Caco-2 (cell line): ENCODE measurements around the gene MAPK11. TPM values are rescaled to one million over a fixed set of nuclear protein-coding genes. Genes with fewer than 3 reads are reported as not detected.

Source experiments
- BruUV-seq: library from RNA; stranded (reverse); fragments of 400-500 nt; replicated peaks from 2 replicates; lab custom pipeline; 2021; lab: Mats Ljungman, UMichigan
- CTCF ChIA-PET: fragments of 300-600 bp; sonication (Branson Sonifier 250); formaldehyde crosslinking; loops from one replicate; lab custom pipeline; 2022; ENCODE audit warnings: antibody characterized with exemption; lab: Charles Lee
- POLR2A ChIA-PET: fragments of 300-600 bp; sonication (Branson Sonifier 250); formaldehyde crosslinking; loops from one replicate; lab custom pipeline; 2022; ENCODE audit warnings: antibody characterized with exemption; lab: Charles Lee
- DNase-seq, 2 experiments: peaks; one replicate each; pipeline versions ENCODE4 v3.0.0 to v3.0.0-alpha.2; 2020 to 2022
- H3K27me3 ChIP-seq: replicated peaks from 2 replicates; pipeline ENCODE4 v1.6.0; 2011; ENCODE audit warnings: low read length; ENCODE audit not compliant: control insufficient read depth, insufficient read depth
- H3K36me3 ChIP-seq: 2 replicates; pipeline ENCODE4 v1.5.1; 2011; ENCODE audit warnings: low read length; ENCODE audit not compliant: control insufficient read depth, insufficient read depth
- H3K4me1 ChIP-seq: fragments of 250-450 bp; sonication (Bioruptor Pico); 2 replicates; pipeline ENCODE4 v1.5.1; 2020; ENCODE audit warnings: mild to moderate bottlenecking
- H3K4me3 ChIP-seq: 2 replicates; pipeline ENCODE4 v1.5.1; 2011; ENCODE audit warnings: low read depth, mild to moderate bottlenecking, control low read depth, low read length
- H3K9me3 ChIP-seq: fragments of 250-450 bp; sonication (Bioruptor Pico); 2 replicates; pipeline ENCODE4 v1.5.1; 2020; ENCODE audit warnings: mild to moderate bottlenecking, moderate library complexity
- H3K27ac Mint-ChIP-seq: one replicate; pipeline ENCODE4 v1.8.0; 2022; ENCODE audit warnings: mixed read lengths; ENCODE audit not compliant: unreplicated experiment
- H3K27me3 Mint-ChIP-seq: one replicate; pipeline ENCODE4 v1.8.0; 2022; ENCODE audit warnings: mixed read lengths; ENCODE audit not compliant: insufficient read depth, unreplicated experiment
- H3K36me3 Mint-ChIP-seq: one replicate; pipeline ENCODE4 v1.8.0; 2022; ENCODE audit warnings: mild to moderate bottlenecking, mixed read lengths; ENCODE audit not compliant: insufficient read depth, unreplicated experiment
- H3K4me1 Mint-ChIP-seq: one replicate; pipeline ENCODE4 v1.8.0; 2022; ENCODE audit warnings: low read depth, mixed read lengths; ENCODE audit not compliant: unreplicated experiment
- H3K4me3 Mint-ChIP-seq: one replicate; pipeline ENCODE4 v1.8.0; 2022; ENCODE audit warnings: mild to moderate bottlenecking, moderate library complexity, mixed read lengths; ENCODE audit not compliant: unreplicated experiment
- H3K9me3 Mint-ChIP-seq: one replicate; pipeline ENCODE4 v1.8.0; 2022; ENCODE audit warnings: mixed read lengths; ENCODE audit not compliant: unreplicated experiment
- intact Hi-C: fragments of 100-400 bp; cut with micrococcal nuclease; formaldehyde crosslinking; loops from one replicate; pipeline ENCODE4 v1.10.0; 2022; ENCODE audit not compliant: unreplicated experiment
- total RNA-seq: library from RNA; stranded (reverse); gene quantifications from 2 replicates; pipeline ENCODE4 v1.2.3, GENCODE V29; 2022
- TF ChIP-seq, protein P1 (sequence below), 2 experiments: fragments of 200-600 bp in 1 of 2; IDR thresholded peaks; 1 replicate in 1 of 2; 2 replicates in 1 of 2; pipeline versions ENCODE4 v1.5.1 to v1.8.0; 2011 to 2022; ENCODE audit warnings: antibody characterized with exemption in 1 of 2, control low read depth in 1 of 2, inconsistent platforms in 1 of 2, low read depth in 1 of 2, low read length in 1 of 2, mild to moderate bottlenecking in 1 of 2, moderate library complexity in 1 of 2; ENCODE audit not compliant: insufficient read depth in 1 of 2, severe bottlenecking in 1 of 2, unreplicated experiment in 1 of 2

Gene MAPK11
- total RNA-seq, 1 experiment from 2014 or later = 1.3 TPM

GRCh38 chr22:50232481-50233151 lies 37.6 kb downstream of the MAPK11 start:
- no TSS peak for BruUV-seq
- intact Hi-C loops = no loop called here
- Mint-ChIP-seq H3K27ac (no peak overlapping the region), H3K27me3 (no peaks in the 10 kb centered on the region), H3K4me3 (no peak overlapping the region), H3K9me3 (no peaks in the 10 kb centered on the region), H3K4me1 (no peaks in the 10 kb centered on the region), H3K36me3 (peaks cover 34% of the 10 kb centered on the region)
- DNase-seq = no peak
- no peaks in the 10 kb centered on the region for H3K9me3 ChIP-seq
- no peaks in the 10 kb centered on the region; the same call in 1 of the 2 replicates for H3K36me3 ChIP-seq
- no peaks in the 10 kb centered on the region for H3K4me1 ChIP-seq
- ChIA-PET POLR2A (interaction anchor here (0.6 kb wide), 1 partner anchor 19 kb away, joined by 3 read pairs; the partner anchor contains the start of gene HDAC10), CTCF (no interaction called here)
- H3K27me3 ChIP-seq = no peaks in the 10 kb centered on the region
- TF ChIP-seq, protein P1, sequence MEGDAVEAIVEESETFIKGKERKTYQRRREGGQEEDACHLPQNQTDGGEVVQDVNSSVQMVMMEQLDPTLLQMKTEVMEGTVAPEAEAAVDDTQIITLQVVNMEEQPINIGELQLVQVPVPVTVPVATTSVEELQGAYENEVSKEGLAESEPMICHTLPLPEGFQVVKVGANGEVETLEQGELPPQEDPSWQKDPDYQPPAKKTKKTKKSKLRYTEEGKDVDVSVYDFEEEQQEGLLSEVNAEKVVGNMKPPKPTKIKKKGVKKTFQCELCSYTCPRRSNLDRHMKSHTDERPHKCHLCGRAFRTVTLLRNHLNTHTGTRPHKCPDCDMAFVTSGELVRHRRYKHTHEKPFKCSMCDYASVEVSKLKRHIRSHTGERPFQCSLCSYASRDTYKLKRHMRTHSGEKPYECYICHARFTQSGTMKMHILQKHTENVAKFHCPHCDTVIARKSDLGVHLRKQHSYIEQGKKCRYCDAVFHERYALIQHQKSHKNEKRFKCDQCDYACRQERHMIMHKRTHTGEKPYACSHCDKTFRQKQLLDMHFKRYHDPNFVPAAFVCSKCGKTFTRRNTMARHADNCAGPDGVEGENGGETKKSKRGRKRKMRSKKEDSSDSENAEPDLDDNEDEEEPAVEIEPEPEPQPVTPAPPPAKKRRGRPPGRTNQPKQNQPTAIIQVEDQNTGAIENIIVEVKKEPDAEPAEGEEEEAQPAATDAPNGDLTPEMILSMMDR (IDR thresholded peaks at IDR 0.05; ENCODE audit: insufficient read depth in 1 of 2, low read depth in 1 of 2, low read length in 1 of 2, severe bottlenecking in 1 of 2, unreplicated experiment in 1 of 2) = no peak
- H3K4me3 ChIP-seq = no peak overlapping the region

- Mint-ChIP-seq H3K4me3 (no peak overlapping the region), H3K4me1 (no peaks in the 10 kb centered on the region), H3K36me3 (peaks cover 17% of the 10 kb centered on the region), H3K27me3 (no peaks in the 10 kb centered on the region), H3K9me3 (no peaks in the 10 kb centered on the region), H3K27ac (no peak overlapping the region)
- intact Hi-C loops = no loop called here
- no peaks in the 10 kb centered on the region for H3K9me3 ChIP-seq
- H3K4me3 ChIP-seq = no peak overlapping the region
- BruUV-seq = no TSS peak
- CTCF ChIA-PET = no interaction called here
- DNase-seq = no peak
- no peaks in the 10 kb centered on the region for H3K27me3 ChIP-seq
- H3K4me1 ChIP-seq = no peaks in the 10 kb centered on the region
- H3K36me3 ChIP-seq = no peaks in the 10 kb centered on the region
- TF ChIP-seq, protein P1 (IDR thresholded peaks at IDR 0.05; ENCODE audit: insufficient read depth in 1 of 2, low read depth in 1 of 2, low read length in 1 of 2, severe bottlenecking in 1 of 2, unreplicated experiment in 1 of 2) = no peak
- POLR2A ChIA-PET = no interaction called here
These were observed 40.8 kb downstream of the MAPK11 start for GRCh38 chr22:50229370-50229769.

DNA sequence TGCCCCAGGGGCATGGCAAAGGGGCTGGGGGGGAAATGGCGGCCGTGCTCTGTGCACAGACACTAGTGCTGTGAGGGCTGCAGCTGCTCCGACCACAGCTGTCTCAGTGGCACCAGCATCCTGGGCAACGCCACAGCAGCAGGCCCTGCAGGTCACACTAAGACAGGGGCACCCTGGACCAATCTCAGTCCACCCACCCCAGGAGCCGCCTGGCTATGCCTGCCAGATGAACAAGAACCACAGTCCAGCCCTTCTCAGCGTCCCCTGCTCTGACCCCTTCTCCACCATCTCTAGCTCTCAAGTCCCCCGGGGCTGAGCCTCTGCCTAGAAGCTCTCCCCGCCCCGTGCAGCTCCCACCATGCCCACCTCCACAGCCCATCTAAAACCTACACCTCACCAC lies 41.8 kb downstream of the MAPK11 start:
- Mint-ChIP-seq H3K4me3 (no peak overlapping the region), H3K27ac (no peak overlapping the region), H3K9me3 (no peaks in the 10 kb centered on the region), H3K4me1 (no peaks in the 10 kb centered on the region), H3K27me3 (no peaks in the 10 kb centered on the region), H3K36me3 (peaks cover 20% of the 10 kb centered on the region)
- intact Hi-C loops = no loop called here
- TF ChIP-seq, protein P1 (IDR thresholded peaks at IDR 0.05; ENCODE audit: insufficient read depth in 1 of 2, low read depth in 1 of 2, low read length in 1 of 2, severe bottlenecking in 1 of 2, unreplicated experiment in 1 of 2) = no peak
- Histone ChIP-seq H3K4me1 (no peaks in the 10 kb centered on the region), H3K4me3 (no peak overlapping the region), H3K9me3 (no peaks in the 10 kb centered on the region), H3K36me3 (no peaks in the 10 kb centered on the region), H3K27me3 (no peaks in the 10 kb centered on the region)
- ChIA-PET CTCF (no interaction called here), POLR2A (no interaction called here)
- no TSS peak for BruUV-seq
- DNase-seq = no peak
